Fibroblast of pulmonary artery (primary cell): Measurements from ENCODE around the gene GABRR3.

Experiments used
- DNase-seq: peaks from one replicate; pipeline ENCODE4 v3.0.0-alpha.2; 2010; ENCODE audit warnings: low read depth
- H3K4me3 ChIP-seq: replicated peaks from 2 replicates; pipeline ENCODE4 v1.5.1; 2011; ENCODE audit warnings: low read depth, mild to moderate bottlenecking, control low read depth, low read length, moderate library complexity
- CTCF ChIP-seq: IDR thresholded peaks from 2 replicates; pipeline ENCODE4 v1.5.1; 2011; ENCODE audit warnings: mild to moderate bottlenecking, control low read depth, low read length, inconsistent platforms; ENCODE audit errors: missing control alignments

Gene GABRR3

GRCh38 chr3:98034036-98034435, 1.1 kb downstream of the GABRR3 start:
- no peak for TF ChIP-seq CTCF
- H3K4me3 ChIP-seq: no peak overlapping the region
- no peak for DNase-seq

GRCh38 chr3:98032904-98033303, 2.2 kb downstream of the GABRR3 start:
- no peak for DNase-seq
- no peak overlapping the region for H3K4me3 ChIP-seq
- no peak for TF ChIP-seq CTCF

- no peak overlapping the region for H3K4me3 ChIP-seq
- TF ChIP-seq CTCF: no peak
Observed at GRCh38 chr3:98032265-98032664, 2.9 kb downstream of the GABRR3 start.

GRCh38 chr3:98029083-98029482, 6.0 kb downstream of the GABRR3 start:
- TF ChIP-seq CTCF: no peak
- H3K4me3 ChIP-seq: no peak overlapping the region
- DNase-seq: no peak

More at GRCh38 chr3:98032265-98032664, 2.9 kb downstream of the GABRR3 start:
- no peak for DNase-seq

GRCh38 chr3:98027085-98027446, 8.0 kb downstream of the GABRR3 start:
- no peak for TF ChIP-seq CTCF
- no peak overlapping the region for H3K4me3 ChIP-seq
- peak; percentile 44 for DNase-seq

- DNase-seq: no peak
- no peak for TF ChIP-seq CTCF
- no peak overlapping the region for H3K4me3 ChIP-seq
Observed at GRCh38 chr3:98026425-98027084, 8.6 kb downstream of the GABRR3 start.

GRCh38 chr3:98025392-98025945, 9.6 kb downstream of the GABRR3 start:
- DNase-seq: no peak
- no peak for TF ChIP-seq CTCF
- no peak overlapping the region for H3K4me3 ChIP-seq
